HG03571 (cell line): ENCODE data around the gene SPG7.

ENCODE experiments used
- ATAC-seq: cut with Tn5 transposase; IDR thresholded peaks from one replicate; pipeline ENCODE4 v1.9.1; 2021; ENCODE audit not compliant: unreplicated experiment

The SPG7 gene

GRCh38 chr16:89510526-89510925 lies 2.3 kb downstream of the SPG7 start:
- ATAC-seq = no peak

DNA sequence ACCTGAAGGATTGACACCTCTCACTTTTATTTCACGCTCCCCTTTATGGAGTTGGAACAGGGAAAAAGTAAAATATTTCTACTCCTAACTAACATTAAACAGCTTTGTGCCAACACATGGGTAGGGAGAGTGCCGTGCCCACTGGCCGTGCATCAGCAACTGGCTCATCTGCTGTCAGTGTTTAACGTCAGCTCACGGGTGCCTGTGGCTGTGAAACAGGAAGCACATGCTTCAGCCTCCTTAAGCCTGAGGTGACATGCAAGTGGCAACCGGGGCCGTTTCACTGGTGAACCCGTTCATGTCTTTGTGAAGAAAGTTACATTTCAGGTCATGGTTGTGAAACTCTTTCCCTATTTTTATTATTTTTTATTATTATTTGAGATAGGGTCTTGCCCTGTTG lies 3.2 kb downstream of the SPG7 start:
- no peak for ATAC-seq

DNA sequence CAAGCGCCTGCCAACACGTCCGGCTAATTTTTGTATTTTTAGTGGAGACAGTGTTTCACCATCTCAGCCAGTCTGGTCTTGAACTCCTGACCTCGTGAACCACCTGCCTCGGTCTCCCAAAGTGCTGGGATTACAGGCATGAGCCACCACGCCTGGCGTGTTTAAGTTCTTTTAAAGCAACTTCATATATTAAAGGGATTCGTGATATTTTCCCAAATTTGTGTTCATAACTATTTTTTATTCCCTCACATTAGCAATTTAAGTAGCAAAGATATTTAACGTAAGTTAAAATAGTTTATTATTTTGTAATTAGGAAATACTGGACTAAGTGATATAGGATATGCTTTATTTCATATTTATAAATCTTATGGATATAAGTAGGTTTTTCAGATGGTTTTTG lies 4.2 kb downstream of the SPG7 start:
- ATAC-seq = no peak

- ATAC-seq = no peak
Measured at GRCh38 chr16:89517128-89517527, 8.9 kb downstream of the SPG7 start.

DNA sequence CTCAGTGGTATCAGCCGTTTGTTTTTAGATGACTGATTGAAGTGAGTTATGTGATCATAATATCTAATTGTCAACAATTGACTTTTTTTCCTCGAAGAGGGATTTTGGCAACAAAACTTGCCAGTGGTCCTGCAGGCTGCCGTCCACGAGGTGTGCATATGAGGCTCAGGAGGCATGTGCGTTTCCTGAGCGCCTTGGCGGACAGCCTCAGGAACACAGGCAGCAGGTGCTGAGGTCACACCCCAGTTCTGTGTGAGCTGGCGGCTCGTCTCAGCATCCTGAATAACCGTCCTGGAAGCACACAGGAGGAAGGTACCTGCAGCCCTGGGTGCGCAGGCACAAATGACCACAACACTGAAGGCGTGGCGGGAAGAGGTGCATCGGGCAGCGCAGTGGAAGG lies 11.7 kb downstream of the SPG7 start:
- ATAC-seq = no peak

- no peak for ATAC-seq
Measured at GRCh38 chr16:89522287-89522686, 14.1 kb downstream of the SPG7 start.

DNA sequence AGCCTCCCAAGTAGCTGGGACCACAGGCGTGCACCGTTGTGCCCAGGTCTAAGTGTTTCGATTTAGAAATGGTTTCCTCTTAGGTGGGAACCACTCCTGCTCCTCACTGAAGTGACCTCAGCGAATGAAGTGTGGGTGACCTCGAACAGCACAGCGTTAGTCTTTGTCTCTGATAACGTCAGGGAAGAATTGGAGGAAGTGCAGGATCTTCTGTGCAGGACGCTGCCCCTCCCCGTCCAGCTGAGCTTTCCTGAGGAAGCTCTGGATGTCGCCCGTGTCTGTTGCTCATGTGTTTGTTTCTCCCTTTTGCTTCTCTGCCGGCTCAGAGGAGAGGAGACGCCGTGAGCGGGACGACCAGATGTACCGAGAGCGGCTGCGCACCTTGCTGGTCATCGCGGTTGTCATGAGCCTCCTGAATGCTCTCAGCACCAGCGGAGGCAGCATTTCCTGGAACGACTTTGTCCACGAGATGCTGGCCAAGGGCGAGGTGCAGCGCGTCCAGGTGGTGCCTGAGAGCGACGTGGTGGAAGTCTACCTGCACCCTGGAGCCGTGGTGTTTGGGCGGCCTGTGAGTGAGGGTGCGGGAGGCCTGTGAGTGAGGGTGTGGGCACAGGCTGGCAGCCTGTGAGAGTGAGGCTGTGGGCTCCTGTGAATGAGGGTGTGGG lies 15.6 kb downstream of the SPG7 start:
- no peak for ATAC-seq

DNA sequence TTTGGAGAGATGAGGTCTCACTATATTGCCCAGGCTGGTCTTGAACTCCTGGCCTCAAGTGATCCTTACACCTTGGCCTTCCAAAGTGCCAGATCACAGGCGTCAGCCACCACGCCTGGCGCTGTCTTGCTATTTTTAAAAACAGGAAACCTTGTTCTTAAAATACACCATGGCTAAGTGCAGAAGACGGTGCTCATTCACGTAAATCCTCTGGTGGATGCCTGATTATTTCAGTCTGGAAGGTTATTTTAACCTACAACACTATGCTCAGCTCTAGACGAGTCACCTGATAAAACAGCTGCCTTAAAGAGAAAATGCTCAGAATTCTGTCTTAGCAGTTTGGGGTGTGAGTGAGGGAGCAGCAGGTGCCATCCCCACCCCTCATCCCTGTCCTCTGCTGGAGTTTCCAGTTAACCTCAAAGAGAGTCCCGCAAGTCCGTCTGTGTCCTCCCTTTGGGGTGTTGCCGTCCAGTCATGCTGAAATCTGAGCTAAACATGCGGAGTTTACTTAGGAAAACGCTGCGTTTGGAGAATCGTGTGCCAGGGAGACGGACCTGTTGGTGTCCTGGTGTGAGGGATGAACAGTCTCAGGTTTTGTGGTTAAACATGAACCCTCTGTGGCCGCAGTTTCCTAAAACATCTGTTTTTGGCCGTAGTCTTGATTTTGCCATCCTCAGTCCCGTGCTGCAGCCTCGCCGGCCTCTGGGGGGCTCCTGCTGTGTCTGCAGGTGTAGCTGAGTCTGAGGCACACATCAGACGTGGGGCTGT lies 17.1 kb downstream of the SPG7 start:
- no peak for ATAC-seq

DNA sequence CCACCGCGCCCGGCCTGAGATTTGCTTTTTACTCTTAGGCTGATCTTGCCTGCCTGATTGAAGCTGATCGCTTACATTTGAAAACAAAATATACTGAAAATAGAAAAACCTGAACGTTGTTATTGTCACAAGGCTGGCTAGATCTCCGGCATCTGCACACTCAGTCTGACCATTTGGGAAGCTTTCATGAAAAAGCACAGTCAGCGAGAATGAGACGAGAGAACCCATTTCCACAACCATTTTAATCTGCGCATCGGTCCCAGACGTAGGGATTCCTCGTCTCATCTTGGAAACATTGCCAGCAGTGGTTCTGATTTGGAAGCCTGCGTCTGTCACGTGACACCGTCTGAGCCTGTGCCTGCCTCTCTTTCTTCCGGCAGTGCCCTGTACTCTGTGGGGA lies 20.9 kb downstream of the SPG7 start:
- no peak for ATAC-seq

- no peak for ATAC-seq
Measured at GRCh38 chr16:89530401-89531381, 22.5 kb downstream of the SPG7 start.

DNA sequence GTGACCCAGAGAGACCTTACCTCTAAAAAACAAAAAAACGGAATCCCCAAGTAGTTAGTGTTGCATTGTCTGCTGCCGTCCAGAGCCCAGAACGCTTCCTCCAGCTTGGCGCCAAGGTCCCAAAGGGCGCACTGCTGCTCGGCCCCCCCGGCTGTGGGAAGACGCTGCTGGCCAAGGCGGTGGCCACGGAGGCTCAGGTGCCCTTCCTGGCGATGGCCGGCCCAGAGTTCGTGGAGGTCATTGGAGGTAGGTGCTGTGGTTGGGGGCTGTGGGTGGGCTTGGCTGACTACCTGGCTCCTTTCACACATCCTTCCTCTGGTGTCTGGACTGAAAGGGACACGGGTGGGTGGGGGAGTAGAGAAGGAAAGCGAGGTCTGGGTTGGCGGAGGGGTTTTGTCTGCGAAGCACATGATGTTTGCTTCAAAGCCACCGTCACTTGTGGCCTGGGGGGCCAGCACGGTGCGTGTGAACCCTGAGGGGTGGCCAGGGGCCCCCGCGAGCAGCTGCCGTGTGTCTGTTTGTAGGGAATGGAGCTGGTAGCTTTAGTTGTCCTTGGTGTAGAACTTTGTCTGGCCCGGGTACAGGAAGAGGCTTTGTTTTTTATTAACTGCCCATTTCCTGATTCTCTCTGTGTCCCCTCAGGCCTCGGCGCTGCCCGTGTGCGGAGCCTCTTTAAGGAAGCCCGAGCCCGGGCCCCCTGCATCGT lies 23.8 kb downstream of the SPG7 start:
- ATAC-seq = no peak

GRCh38 chr16:89534252-89534756 lies 26.1 kb downstream of the SPG7 start:
- no peak for ATAC-seq

DNA sequence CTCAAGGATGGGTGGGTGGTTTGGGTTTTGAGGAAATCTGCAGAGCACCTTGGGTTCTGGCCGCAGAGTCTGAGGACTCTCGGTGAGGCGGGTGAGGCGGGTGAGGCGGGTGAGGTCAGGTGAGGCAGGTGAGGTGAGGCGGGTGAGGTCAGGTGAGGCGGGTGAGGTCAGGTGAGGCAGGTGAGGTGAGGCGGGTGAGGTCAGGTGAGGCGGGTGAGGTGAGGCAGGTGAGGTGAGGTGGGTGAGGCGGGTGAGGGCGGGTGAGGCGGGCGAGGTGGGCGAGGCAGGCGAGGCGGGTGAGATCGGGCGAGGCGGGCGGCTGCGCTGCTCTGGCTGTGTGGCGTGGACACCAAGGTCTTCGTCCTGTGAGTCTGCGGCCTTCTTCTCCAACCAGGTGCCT lies 28.2 kb downstream of the SPG7 start:
- no peak for ATAC-seq

- ATAC-seq = no peak
Measured at GRCh38 chr16:89536886-89537548, 28.8 kb downstream of the SPG7 start.

DNA sequence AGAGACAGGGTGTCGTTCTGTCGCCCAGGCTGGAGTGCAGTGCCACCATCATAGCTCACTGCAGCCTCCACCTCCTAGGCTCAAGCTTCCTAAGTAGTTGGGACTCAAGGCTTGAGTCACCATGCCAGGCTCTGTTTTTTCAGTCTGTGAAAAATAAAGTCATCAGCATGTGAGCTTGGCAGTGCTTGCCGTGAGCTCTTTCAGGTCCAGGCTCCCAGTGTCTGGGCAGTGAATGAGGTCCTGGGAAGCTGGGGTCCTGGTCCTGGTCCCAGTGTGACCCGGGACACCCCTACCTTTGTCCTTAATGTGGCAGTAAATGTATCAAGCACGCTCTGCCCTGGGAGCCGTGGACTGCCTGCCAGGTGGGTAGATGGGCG lies 29.3 kb downstream of the SPG7 start:
- no peak for ATAC-seq

DNA sequence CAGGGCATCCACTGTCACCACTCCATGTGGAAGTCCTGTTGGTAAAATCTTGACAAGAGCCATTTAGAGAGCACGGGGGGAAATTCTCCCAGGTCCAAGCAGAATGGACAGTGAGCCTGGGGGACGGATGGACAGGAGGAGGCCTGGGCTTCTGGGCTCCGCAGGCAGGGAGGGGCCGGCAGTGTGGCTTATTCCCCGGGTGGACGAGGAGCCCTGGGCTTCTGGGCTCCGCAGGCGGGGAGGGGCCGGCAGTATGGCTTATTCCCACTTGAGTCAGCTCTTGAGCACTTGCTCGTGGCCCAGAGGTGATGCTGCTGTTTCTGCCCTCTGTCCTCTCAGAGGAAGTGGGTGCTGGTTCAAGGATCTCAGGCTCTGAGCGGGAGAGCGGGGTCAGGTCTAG lies 30.1 kb downstream of the SPG7 start:
- no peak for ATAC-seq

- no peak for ATAC-seq
Measured at GRCh38 chr16:89540557-89540956, 32.4 kb downstream of the SPG7 start.

DNA sequence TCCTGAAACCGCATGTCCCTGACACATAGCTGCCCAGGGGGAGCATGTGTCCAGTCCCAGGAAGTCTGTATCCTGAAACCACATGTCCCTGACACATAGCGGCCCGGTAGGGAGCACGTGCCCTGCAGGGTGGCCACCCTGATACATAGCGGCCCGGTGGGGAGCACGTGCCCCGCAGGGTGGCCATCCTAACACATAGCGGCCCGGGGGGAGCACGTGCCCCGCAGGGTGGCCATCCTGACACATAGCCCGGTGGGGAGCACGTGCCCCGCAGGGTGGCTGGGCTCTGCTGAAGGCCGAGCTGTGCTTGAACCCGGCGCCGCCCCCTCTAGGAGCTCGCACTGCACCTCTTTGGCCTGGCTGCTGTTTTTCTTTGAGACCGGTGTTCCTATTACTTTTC lies 33.6 kb downstream of the SPG7 start:
- no peak for ATAC-seq

DNA sequence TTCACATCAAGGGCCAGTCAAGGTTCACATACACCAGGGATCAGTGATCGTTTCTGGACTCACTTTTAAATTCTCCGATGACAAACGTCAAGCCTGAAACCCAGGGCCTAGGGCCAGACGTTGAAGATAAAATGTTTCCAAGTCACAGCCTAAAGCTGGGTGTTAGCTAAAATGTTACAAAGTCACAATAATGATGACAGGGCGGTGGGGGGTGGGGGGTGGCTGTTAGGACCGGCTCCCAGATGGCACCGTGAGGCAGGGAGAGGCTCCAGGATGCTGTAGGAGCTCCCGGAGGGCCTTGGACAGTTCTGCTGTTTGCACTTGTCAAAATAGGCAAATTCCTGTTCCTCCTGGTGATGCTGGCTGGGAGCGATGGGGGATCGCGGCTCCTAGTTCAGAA lies 35.9 kb downstream of the SPG7 start:
- no peak for ATAC-seq

GRCh38 chr16:89544713-89545043 lies 36.5 kb downstream of the SPG7 start:
- no peak for ATAC-seq
